Stimulated activated CD4-positive, alpha-beta T cell treated with anti-CD3 and anti-CD28 coated beads, Interleukin-4, amount 100 ng/mL, for 1 hour (primary cell): ENCODE results near the gene RBBP8NL.

Experiments used
- DNase-seq: peaks from one replicate; pipeline ENCODE4 v3.0.0-alpha.2; 2020

RBBP8NL gene

GRCh38 chr20:62427172-62428001, at the start of gene RBBP8NL:
TSS of gene RBBP8NL (minus strand) at chr20:62427539. CDS start at chr20:62419647, 7,892 bp downstream.
- no peak for DNase-seq

GRCh38 chr20:62476056-62476838, 48.9 kb upstream of the RBBP8NL start:
- DNase-seq, result peak; percentile 10

GRCh38 chr20:62475772-62476055, 48.4 kb upstream of the RBBP8NL start, which contains the start of gene GATA5:
TSS of gene GATA5 (minus strand) at chr20:62475995. CDS start at chr20:62475521, 474 bp downstream.
- DNase-seq, result no peak

GRCh38 chr20:62475027-62475771, 47.9 kb upstream of the RBBP8NL start:
- DNase-seq, result no peak

- no peak for DNase-seq
Observed at GRCh38 chr20:62474604-62475026, 47.3 kb upstream of the RBBP8NL start.

- DNase-seq, result no peak
Observed at GRCh38 chr20:62473717-62474603, 46.6 kb upstream of the RBBP8NL start.

GRCh38 chr20:62472941-62473585, 45.7 kb upstream of the RBBP8NL start:
- no peak for DNase-seq

GRCh38 chr20:62472138-62472940, 45.0 kb upstream of the RBBP8NL start:
- DNase-seq, result no peak

GRCh38 chr20:62470459-62470858, 43.1 kb upstream of the RBBP8NL start:
- DNase-seq, result no peak

GRCh38 chr20:62470001-62470400, 42.7 kb upstream of the RBBP8NL start:
- DNase-seq, result no peak

- no peak for DNase-seq
Observed at GRCh38 chr20:62469352-62469751, 42.0 kb upstream of the RBBP8NL start.

GRCh38 chr20:62466806-62467537, 39.6 kb upstream of the RBBP8NL start:
- no peak for DNase-seq

- no peak for DNase-seq
Observed at GRCh38 chr20:62466072-62466760, 38.9 kb upstream of the RBBP8NL start.

GRCh38 chr20:62464990-62465389, 37.7 kb upstream of the RBBP8NL start:
- DNase-seq, result no peak

GRCh38 chr20:62464425-62464770, 37.1 kb upstream of the RBBP8NL start:
- DNase-seq, result no peak

- DNase-seq, result no peak
Observed at GRCh38 chr20:62463651-62464424, 36.5 kb upstream of the RBBP8NL start.

GRCh38 chr20:62462976-62463592, 35.7 kb upstream of the RBBP8NL start:
- no peak for DNase-seq

GRCh38 chr20:62461834-62462233, 34.5 kb upstream of the RBBP8NL start:
- DNase-seq, result no peak
